SH-SY5Y (cell line): Measurements from ENCODE around the gene COMMD10.

ENCODE experiments used
- GATA2 ChIP-seq: IDR thresholded peaks from 2 replicates; pipeline ENCODE4 v1.6.1; 2011; ENCODE audit warnings: mild to moderate bottlenecking, low read depth, low read length
- GATA3 ChIP-seq: IDR thresholded peaks from 2 replicates; pipeline ENCODE4 v1.6.1; 2011; ENCODE audit warnings: low read depth, mild to moderate bottlenecking, low read length, moderate library complexity

DNA sequence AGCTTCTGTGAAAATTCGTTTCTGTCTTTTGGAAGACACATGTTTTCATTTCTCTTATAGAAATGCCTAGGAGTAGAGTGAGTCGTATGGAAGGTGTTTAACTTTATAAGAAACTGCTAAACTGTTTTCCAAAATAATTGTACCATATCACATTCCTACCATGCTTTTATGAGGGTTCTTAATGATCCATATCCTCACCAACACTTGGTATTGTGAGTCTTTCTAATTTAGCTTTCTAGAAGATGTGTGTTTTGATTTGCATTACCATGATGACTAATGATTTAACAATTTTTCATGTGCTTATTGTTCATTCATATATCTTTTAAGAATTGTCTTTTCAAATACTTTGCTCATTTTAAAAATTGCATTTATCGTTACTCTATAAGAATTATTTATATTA is 223.6 kb downstream of the COMMD10 start:
- TF ChIP-seq GATA2 (no peak), GATA3 (no peak)
